HG02763 (cell line): ENCODE data around the gene ILF3.

Experiments
- ATAC-seq: cut with Tn5 transposase; IDR thresholded peaks from one replicate; pipeline ENCODE4 v1.9.1; 2021; ENCODE audit warnings: mild to moderate bottlenecking, moderate library complexity; ENCODE audit not compliant: unreplicated experiment

Gene ILF3

DNA sequence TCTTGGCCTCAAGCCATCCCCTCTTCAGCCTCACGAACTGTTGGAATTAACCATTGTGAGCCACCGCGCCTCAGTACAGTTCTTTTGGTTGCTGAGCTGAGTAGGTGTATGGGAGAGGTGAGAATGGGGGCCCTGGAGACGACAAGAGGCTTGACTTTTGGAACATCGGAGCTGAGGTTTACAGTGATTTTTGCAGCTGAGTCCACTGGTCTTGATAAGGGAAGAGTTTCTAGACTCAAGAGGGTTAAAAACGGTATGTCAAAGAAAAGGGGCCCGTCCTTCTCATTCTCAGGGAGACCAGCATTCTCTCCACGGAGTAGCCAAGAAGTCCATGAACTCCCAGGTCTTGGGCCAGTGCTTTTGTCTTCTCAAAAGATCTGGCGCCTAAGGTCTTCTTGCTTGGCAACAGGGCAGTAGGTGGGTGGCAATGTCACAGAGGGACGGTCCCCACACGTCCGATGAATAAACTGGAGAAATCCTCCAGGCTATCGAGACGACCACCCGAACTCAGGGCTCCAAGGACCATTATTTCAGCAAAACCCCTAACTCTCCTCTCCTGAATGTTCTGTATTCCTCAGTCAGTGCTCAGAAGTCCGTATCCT, 40.7 kb downstream of the ILF3 start:
- no peak for ATAC-seq

DNA sequence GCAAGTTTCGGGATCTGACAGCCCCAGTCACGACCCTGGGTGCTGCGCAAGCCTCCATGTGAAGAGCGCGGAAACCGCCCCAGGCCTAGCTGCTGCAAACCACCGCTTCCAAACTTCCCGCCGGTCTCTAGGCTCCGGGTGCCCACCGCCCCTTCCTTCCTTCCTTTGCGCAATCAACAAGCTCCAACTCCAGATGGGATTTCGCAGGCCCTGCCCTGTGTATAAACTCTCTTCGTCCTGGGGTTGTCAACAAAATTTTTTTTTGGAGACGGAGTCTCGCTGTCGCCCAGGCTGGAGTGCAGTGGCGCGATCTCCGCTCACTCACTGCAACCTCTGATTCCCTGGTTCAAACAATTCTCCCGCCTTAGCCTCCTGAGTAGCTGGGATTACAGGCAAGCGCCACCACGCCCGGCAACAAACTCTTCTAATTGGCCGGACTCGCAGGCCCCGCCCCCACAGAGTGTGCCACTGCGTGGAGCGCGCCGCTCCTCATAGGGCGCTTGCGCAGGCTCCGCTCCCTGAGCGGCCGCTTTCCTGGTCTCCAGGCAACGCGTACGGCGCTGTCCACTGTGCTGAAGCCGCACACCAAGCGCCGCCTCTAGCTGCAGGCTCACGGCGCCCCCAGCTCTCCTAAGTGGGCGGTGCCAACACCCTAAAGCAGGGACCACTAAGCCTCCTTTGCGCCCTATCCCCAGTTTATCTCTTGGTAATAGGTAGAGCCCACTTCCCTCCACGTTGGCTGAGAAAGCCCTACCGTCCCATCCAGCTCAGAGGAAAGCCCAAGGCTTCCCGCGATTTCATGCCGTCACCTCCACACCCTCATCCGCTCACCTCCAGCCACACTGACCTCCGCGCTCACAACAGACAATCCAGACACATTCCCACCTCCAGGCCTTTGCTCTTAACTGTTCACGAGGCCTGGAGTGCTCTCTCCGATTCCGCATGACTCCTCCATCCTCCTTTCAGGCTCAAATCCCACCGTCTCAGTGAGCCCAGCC, 41.6 kb downstream of the ILF3 start:
- peak; percentile 52 for ATAC-seq

DNA sequence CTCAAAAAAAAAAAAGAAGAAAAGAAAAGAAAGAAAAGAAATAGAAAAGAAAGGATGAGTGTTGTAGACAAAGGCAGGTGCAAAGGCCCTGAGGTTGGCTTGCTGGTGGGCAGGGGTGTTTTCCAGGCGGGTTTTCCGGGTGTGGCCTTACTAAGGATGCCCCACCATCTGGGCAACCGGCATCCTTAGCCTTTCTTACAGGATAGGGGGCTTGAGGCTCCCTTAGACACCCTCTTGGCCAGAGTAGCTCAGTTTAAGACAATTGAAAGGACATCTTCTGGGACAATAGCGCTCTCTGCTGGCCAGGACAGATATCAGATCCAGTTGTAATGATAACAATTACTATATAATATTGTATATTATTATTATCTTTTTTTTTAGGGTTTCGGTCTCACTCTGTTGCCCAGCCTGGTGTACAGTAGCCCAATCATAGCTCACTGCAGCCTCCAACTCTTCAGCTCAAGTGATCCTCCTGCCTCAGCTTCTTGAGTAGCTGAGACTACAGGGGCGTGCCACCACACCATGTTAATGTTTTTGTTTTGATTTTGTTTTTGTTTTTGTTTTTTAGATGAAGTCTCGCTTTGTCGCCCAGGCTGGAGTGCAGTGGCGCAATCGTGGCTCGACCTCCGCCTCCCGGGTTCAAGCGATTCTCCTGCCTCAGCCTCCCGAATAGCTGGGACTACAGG, 45.6 kb downstream of the ILF3 start:
- no peak for ATAC-seq

DNA sequence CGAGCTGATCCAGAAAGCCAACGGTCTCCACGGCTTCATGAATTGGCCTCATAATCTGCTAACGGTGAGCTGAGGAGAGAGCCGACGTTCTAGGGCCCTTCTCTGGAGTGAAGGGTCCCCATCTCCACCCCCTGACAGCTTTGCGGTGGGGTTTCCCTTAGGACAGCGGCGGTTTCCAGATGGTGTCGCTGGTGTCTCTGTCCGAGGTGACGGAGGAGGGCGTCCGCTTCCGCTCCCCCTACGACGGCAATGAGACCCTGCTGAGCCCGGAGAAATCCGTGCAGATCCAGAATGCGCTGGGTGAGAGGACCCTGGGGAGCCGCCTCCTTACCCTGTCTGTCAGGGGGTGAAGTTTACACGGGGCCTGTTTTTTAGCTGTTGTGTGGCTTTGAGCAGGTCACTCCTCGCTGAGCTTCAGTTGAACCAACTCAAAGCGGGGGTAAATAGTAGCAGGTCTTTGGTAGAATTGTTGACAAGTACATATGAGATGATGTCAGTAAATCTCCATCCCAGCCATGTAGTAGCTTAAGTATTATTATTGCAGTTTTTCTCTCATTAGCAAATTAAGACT, 47.9 kb downstream of the ILF3 start:
- peak; percentile 15 for ATAC-seq

DNA sequence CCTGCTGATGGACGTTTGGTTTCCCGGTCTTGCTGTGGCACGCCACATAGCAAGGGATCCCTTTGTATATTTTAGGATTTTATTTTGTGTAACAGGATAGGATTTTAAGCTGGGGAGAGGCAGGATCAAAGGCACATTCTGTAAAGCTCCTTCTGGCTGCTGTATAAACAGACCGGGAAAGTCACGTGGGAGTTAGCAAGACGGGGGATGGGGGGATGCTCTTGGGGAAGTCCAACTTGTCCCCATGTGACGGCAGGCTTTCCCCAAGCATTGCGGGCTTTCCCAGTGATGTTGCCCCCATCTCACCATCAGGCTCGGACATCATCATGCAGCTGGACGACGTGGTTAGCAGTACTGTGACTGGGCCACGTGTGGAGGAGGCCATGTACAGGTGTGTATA, 52.8 kb downstream of the ILF3 start:
- ATAC-seq = no peak

DNA sequence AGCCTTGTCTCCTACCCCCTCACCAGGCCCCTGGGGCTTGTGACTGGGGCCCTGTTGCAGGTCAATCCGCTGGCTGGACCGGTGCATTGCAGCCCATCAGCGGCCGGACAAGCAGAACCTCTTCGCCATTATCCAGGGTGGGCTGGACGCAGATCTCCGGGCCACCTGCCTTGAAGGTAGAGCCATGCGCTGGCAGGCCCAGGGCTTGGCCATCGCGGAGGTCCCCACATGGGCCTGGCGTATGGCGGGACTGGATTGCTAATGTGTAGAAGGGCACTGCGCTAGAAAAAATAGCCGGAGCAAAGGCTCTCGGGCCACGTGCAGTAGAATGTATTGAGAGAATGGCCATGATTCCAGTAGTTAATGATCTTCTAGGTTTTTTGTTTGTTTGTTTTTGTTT, 53.3 kb downstream of the ILF3 start:
- ATAC-seq = no peak

DNA sequence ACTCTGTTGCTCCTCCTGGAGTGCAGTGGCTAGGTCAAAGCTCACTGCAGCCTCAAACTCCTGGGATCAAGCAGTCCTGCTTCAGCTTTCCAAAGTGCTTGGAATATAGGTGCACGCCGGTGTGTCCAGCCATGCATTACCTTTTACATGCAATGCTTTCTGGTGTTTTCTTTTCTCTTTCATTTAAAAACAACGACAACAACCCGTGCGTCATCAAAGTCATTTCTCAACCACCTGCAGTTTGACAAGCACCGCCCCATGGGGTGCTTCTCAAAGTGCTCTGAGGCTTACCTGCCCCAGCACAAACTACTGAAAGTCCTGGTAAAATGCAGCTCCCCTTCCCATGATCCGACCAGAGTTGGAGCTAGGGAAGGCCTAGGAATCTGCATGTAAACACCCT, 54.1 kb downstream of the ILF3 start:
- ATAC-seq = no peak

DNA sequence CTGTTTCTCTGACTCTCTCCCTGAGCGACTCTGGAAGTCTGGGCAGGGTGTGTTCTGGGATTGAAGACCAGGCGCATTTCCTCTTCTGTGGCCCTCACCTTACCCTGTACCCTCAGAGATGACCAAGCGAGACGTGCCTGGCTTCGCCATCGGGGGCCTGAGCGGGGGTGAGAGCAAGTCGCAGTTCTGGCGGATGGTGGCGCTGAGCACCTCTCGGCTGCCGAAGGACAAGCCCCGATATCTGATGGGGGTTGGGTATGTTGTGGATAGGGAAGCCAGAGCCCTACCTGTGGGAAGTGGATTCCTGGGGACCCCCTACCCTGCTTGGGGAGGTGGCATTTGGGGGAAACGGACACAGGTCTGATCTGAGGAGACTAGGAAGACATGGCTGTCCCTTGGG, 57.9 kb downstream of the ILF3 start:
- ATAC-seq = no peak

DNA sequence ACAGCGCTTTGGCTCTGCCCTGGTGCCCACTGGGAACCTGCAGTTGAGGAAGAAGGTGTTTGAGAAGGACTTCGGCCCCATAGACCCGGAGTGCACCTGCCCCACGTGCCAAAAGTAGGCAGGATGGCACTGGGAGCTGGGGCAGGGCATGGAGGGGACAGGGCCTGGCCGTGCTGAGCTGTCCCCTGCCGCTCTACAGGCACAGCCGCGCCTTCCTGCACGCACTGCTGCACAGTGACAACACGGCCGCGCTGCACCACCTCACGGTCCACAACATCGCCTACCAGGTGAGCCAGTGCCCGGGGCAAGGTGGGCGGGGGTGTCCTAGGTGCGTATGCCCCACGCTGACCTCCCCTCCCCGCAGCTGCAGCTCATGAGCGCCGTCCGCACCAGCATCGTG, 58.6 kb downstream of the ILF3 start:
- no peak for ATAC-seq

DNA sequence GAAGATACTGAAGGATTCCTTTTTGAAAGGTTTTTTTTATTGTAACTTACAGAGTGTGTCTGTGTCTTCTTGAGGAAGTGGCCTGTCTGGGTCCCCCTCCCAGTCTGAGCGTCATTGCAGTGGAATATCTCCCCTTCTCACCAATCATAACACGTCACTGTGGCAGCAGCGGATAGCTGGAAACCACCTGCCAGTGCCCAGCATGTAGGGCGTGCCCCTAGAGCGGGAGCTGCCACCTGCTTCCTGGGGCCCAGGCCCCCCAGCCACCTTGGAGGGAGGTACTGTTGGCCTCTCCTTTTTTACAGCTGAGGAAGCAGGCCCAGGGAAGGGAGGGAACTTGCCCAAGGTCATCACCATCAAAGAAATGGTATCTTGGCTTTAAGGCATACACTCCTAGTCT, 59.2 kb downstream of the ILF3 start:
- no peak for ATAC-seq

DNA sequence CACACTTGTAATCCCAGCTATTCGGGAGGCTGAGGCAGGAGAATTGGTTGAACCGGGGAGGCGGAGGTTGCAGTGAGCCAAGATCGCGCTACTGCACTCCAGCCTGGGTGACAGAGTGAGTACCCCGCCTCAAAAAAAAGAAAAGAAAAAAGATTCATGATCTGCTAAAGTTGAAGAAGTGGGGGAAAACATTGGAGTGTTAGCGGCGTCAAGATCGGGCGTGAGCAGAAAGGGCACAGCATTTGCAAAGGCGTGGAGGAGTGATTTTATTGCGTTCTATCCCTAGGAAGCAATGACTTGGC, 62.9 kb downstream of the ILF3 start:
- ATAC-seq = no peak

DNA sequence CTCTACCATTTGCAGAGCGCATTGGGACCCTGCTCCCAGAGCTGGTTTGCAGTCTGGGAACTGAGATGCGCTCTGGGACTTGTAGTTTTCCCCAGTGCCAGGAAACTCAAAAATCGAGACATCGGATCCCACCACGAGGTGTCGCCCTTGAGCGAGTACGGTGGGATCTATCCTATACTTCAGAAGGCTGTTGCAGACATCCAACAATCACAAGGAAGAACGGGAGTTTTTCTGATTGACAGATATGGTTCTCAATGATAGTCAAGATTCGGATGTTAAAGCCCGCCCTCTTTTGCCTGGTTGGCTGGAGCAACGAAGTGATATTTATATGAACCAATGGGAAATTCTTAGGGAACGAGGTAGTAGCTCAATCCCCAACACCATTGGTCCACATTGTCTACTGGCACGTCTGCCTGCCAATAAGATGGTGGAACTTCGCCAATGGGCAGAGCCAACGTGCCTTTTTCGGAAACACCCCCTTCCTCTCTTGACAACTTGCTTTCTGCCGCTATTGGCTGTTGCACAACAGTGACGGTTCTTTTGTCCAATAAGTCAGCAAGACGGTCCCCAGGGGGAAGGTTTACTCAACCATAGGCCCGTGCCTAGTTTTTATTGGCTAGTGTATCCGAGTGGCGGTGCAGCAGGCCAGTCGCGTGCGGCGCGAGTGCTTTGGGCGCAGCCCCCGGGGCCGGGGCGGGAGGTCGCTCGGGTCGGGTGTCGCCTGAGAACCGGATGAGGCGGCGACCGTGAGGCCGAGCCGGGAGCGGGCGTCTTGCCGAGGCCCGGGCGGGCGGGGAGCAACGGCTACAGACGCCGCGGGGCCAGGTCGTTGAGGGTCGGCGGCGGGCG, 63.4 kb downstream of the ILF3 start, which contains the start of gene DNM2:
Gene DNM2, plus strand, starts transcription at position 724 of the 849 bp plus-strand sequence. CDS start 164 bp downstream, outside the sequence.
- peak; percentile 81 for ATAC-seq

DNA sequence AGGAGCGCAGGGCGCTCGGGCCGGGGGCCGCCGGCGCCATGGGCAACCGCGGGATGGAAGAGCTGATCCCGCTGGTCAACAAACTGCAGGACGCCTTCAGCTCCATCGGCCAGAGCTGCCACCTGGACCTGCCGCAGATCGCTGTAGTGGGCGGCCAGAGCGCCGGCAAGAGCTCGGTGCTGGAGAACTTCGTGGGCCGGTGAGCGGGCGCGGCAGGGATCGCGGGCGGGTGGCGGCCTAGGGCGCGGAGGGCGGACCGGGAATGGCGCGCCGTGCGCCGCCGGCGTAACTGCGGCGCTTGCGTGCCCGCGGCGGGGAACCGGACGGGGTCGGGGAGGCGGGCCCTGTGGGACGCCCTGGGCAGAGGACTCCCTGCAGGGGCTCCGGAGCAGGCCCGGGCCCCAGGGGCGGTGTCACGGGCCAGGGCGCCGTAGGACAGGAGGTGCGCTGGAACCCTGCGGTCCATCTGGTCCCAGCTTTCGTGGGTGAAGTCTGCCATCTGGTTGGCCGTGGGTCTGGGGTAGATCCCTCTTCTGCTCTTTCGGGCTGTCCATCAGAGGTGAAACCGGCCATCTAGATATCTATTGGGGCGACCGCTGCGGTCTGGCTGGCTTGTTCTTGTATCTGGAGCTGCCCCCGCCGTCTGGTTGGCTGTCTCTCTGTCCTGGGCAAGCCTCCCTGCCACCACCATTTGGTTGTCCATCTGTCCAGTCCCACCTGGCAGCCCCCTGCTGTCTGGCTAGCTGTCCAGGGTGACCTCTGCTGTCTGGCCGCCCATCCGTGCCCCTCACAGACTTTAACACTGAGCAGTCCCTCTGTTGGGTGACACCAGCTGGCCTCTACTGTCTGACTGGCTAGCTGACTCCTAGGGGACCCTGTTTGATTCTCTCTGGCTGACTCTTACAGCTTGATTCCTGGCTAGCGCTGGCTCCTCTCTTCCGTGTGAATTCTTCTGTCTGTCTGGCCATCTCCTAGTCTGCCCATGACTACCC, 64.4 kb downstream of the ILF3 start:
- peak; percentile 9 for ATAC-seq

DNA sequence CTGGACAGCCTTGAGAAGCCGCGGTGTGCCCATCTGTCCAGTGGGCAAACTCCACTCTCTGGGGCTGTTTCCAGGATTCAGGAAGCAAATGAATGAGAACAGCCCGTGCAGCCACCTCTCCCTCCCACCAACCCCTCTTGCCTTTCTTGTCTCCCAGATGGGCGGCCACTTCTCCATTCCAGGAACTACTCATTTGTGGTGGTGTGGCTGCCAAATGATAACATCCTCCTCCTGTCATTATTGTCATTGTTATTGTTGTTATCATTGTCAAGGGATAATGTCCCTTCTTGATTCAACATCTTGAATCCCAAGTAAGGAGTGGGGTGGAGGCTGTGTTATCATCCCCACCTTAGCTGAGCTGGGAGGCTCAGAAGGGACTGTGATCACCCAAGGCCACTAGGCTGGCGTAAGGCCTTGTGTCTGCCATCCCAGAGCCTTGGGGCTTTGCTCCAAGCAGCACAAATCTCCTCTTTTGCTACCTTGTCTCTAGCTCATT, 65.4 kb downstream of the ILF3 start:
- ATAC-seq = no peak

DNA sequence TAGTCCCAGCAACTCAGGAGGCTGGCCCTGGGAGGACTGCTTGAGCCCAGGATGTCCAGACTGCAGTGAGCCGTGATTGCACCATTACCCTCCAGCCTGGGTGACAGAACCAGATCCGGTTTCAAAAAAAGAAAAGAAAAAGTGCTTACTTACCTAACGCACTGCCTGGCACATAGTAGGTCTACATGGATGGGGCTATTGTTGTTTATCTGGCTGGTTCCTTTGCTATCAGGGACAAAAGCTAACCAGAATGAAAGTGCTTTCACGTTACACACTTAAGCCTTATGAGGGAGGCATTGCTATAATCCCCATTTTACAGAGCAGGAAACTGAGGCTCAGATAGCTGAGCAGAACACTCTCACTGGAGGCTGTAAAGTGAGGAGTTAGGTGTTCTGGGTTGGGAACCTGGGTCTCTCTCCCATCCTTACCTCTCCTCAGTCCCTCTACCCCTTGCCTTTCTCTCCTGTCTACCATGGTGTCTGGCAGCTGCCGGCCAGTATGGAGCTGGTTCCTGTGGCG, 66.5 kb downstream of the ILF3 start:
- no peak for ATAC-seq

DNA sequence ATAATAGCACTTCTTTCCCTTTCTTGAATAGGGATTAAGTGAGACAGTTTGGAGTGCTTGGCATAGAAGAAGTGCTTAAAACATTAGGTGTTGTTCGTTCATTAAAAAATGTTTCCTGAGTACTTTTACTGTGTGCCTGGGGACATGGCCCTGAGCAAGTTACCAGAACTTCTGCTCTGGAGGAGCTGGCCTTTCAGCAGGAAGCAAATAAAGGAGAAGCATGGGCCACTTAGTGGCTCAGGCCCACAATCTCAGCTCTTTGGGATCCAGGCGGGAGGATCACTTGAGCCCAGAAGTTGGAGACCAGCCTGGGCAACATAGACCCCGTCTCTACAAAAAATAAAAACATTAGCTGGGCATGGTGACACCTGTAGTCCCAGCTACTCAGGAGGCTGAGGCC, 69.4 kb downstream of the ILF3 start:
- no peak for ATAC-seq

DNA sequence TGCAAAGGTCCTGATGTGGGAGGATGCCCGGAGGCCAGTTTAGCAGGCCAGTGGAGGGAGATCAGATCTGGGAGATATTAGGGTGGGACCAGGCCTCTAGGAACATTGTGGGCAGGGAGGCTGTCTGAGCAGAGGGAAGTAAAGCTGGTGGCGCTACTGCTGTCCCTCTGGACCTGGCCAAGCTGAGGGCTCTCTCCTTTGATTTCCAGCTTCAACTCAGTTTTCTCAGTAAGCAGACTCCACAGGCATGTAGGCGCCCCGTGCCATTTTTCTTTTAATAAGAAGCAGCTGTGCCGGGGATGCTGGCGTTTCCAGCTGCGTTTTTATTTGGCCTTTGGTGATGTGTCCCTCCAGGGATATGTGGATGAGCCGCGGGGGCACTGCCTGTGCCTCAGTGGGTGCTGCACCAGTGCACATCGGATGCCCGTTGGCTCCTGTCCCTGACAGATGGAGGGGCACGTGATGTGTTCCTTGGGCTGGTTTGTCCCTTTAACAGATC, 70.5 kb downstream of the ILF3 start:
- no peak for ATAC-seq

DNA sequence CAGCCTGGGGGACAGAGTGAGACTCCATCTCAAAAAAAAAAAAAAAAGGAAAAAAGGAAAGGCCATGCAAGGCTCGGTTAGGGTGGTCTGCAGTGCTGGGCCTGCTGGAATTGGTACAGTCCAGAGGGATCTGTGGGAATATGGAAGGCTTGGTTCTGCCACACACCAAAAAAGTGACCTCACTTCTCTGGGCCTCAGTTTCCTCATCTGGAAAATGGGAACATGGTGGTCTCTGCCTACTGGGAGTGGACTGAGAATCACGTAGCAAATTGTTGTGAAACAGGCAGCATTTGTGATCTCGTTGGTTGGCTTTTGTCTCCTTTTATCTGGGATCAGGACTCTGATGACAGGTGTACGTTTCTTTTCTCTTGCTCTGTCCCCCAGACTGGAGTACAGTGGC, 71.3 kb downstream of the ILF3 start:
- no peak for ATAC-seq

DNA sequence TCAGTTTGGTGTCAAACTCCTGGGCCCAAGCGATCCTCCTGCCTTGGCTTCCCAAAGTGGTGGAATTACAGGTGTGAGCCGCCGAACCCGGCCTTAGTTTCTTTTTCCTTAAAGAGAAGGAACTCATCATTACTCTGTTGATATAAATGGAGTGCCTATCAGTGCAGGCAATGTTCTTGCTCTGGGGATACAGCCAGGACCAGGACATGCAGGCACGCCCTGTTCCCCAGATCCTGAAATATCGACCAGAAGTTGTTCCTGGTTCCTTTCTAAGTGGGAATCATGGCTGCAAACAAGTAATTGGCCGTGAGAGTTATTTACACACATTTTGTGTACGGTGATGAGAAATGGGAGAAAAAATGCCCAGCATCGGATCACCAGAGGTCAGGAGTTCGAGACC, 72.1 kb downstream of the ILF3 start:
- ATAC-seq = no peak
